ENCODE measurements around the gene TCF4. TPM values are rescaled to one million over a fixed set of nuclear protein-coding genes. Genes with fewer than 3 reads are reported as not detected.

Gene TCF4
- total RNA-seq, 1 experiment from 2014 or later, result 143 TPM

GRCh38 chr18:55543130-55543704, 44.8 kb downstream of the TCF4 start:
- intact Hi-C loops (cut with micrococcal nuclease; ENCODE audit: unreplicated experiment), result no loop called here
- ChIA-PET POLR2A (ENCODE audit: low non-redundant PET) (no interaction called here), CTCF (no interaction called here)
- Histone ChIP-seq H3K4me3 (ENCODE audit: low read depth, low read length, poor library complexity, severe bottlenecking) (no peak overlapping the region), H3K9me3 (ENCODE audit: low read depth, low read length, poor library complexity, severe bottlenecking) (peaks cover 5% of the 10 kb centered on the region), H3K27ac (ENCODE audit: low read depth, low read length, poor library complexity, severe bottlenecking) (no peak overlapping the region), H3K36me3 (ENCODE audit: insufficient read depth, low read length, poor library complexity, severe bottlenecking) (no peaks in the 10 kb centered on the region), H3K27me3 (replicated peaks; ENCODE audit: insufficient read depth, low read depth, low read length, poor library complexity) (no peaks in the 10 kb centered on the region), H3K4me1 (ENCODE audit: insufficient read depth, low read length, poor library complexity, severe bottlenecking) (peaks cover 25% of the 10 kb centered on the region)
- DNase-seq (ENCODE audit: low spot score), result no peak
- no TSS peak for BruUV-seq (replicated peaks)
- no peak for TF ChIP-seq CTCF (conservative IDR thresholded peaks at IDR 0.05; ENCODE audit: low read depth, low read length)
- no peak for TF ChIP-seq EZH2 (IDR thresholded peaks at IDR 0.05; ENCODE audit: borderline replicate concordance, low read depth, low read length, poor library complexity, severe bottlenecking)

- intact Hi-C loops (cut with micrococcal nuclease; ENCODE audit: unreplicated experiment), result no loop called here
- POLR2A ChIA-PET (ENCODE audit: low non-redundant PET), result no interaction called here
- no peaks in the 10 kb centered on the region for H3K27me3 ChIP-seq (replicated peaks; ENCODE audit: insufficient read depth, low read depth, low read length, poor library complexity)
- no peak overlapping the region for H3K4me3 ChIP-seq (ENCODE audit: low read depth, low read length, poor library complexity, severe bottlenecking)
- no peak overlapping the region for H3K27ac ChIP-seq (ENCODE audit: low read depth, low read length, poor library complexity, severe bottlenecking)
- DNase-seq (ENCODE audit: low spot score), result no peak
- peaks cover 5% of the 10 kb centered on the region for H3K9me3 ChIP-seq (ENCODE audit: low read depth, low read length, poor library complexity, severe bottlenecking)
- no peaks in the 10 kb centered on the region for H3K36me3 ChIP-seq (ENCODE audit: insufficient read depth, low read length, poor library complexity, severe bottlenecking)
- TF ChIP-seq EZH2 (IDR thresholded peaks at IDR 0.05; ENCODE audit: borderline replicate concordance, low read depth, low read length, poor library complexity, severe bottlenecking) (no peak), CTCF (conservative IDR thresholded peaks at IDR 0.05; ENCODE audit: low read depth, low read length) (no peak)
- BruUV-seq (replicated peaks), result no TSS peak
- peaks cover 18% of the 10 kb centered on the region for H3K4me1 ChIP-seq (ENCODE audit: insufficient read depth, low read length, poor library complexity, severe bottlenecking)
- CTCF ChIA-PET, result no interaction called here
Observed at GRCh38 chr18:55541571-55541970, 46.4 kb downstream of the TCF4 start.

DNA sequence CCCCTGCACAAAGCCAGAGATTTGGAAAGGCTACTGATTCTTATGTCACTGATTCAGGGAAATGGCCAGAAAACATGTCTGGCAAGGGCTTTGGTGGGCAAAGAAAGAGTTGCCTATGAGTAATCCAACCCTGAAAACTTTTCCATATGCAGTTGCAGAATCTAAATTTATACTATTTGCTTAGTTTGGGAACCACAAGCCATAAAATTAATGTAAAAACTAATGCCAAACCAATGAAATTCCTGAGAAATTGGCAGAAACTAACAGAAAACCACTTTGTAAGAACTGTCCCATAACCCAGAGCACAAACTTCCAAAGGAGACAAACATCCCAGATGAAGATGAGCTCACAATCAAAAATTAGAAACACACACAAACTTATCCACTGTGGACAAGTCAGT, 48.8 kb downstream of the TCF4 start:
- Histone ChIP-seq H3K27ac (ENCODE audit: low read depth, low read length, poor library complexity, severe bottlenecking) (no peak overlapping the region), H3K36me3 (ENCODE audit: insufficient read depth, low read length, poor library complexity, severe bottlenecking) (no peaks in the 10 kb centered on the region), H3K27me3 (replicated peaks; ENCODE audit: insufficient read depth, low read depth, low read length, poor library complexity) (no peaks in the 10 kb centered on the region), H3K4me1 (ENCODE audit: insufficient read depth, low read length, poor library complexity, severe bottlenecking) (peaks cover 16% of the 10 kb centered on the region), H3K4me3 (ENCODE audit: low read depth, low read length, poor library complexity, severe bottlenecking) (no peak overlapping the region), H3K9me3 (ENCODE audit: low read depth, low read length, poor library complexity, severe bottlenecking) (peaks cover 5% of the 10 kb centered on the region)
- intact Hi-C loops (cut with micrococcal nuclease; ENCODE audit: unreplicated experiment), result no loop called here
- BruUV-seq (replicated peaks), result no TSS peak
- ChIA-PET POLR2A (ENCODE audit: low non-redundant PET) (no interaction called here), CTCF (no interaction called here)
- TF ChIP-seq EZH2 (IDR thresholded peaks at IDR 0.05; ENCODE audit: borderline replicate concordance, low read depth, low read length, poor library complexity, severe bottlenecking) (no peak), CTCF (conservative IDR thresholded peaks at IDR 0.05; ENCODE audit: low read depth, low read length) (no peak)
- DNase-seq (ENCODE audit: low spot score), result no peak

Data from A673 (cell line).